Endothelial cell of hepatic sinusoid (primary cell): ENCODE data around the gene VKORC1.
"Not testable (repeated sequence)": the region's sequence is repeated elsewhere in the genome, so short reads cannot be mapped to it uniquely, and the experiment has no call there.

Experiments used
- in situ Hi-C: cut with HindIII; loops from 2 replicates; pipeline ENCODE4 v1.10.0; 2017; ENCODE audit warnings: low sequenced_read_pairs

The VKORC1 gene

DNA sequence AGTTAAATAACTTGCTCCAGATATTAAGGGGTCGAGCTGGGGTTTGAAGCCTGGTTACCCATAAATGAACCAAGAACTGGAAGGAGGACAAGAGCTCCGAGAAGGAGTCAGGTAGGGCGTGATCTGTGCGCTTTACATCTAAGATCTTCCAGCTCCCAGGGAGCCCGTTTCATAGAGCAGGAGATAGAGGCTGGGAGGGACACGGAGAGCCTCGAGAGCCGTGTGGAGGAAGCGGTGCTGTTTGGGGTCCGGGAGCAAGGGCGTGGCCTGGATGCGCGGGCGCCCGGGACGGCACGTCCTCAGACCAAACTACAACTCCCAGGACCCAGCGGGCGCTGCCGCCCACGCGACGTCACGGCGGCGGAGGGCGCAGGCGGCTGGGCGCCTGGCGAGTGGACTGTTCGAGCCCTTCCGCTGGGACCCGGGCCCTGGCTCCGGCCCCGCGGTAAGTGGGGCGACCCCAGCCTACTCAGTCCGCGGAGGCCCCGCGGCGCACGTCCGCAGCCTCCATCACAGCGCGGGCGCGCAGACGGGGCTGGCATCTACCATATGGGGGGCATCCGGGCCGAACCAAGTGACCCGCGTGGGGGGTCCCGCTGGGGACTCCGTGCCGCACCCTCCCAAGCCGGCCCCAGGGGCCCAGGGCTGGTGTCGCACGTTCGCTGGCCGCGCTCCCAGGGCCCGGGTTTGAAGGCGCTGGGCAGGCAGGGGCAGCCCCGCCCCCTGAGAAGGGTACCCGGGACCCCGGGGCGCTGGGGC, 13.6 kb upstream of the VKORC1 start, which contains the start of gene BCKDK:
TSS of gene BCKDK (plus strand) at position 352 of the 759 bp plus-strand sequence. CDS start 838 bp downstream, outside the sequence.
- in situ Hi-C loops = no loop called here

DNA sequence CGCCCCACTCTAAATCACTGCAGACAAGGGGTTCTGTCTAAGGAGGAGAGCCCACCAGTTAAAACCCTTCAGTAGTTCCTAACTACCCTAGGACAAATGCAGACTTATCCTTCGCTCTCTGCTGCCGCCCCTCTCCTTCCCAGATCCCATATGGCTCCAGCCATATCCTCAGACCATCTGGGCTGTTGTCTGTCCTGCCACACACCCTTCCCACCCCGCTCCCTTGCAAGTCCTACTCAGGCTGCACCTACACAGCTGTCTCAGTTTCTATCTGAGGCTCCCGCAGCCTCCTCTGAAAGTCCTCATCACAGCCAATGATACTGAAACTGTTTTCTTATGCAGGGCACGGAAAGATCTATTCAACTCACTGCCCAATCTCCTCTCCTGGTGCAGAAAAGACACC, 12.9 kb upstream of the VKORC1 start:
- in situ Hi-C loops = no loop called here

DNA sequence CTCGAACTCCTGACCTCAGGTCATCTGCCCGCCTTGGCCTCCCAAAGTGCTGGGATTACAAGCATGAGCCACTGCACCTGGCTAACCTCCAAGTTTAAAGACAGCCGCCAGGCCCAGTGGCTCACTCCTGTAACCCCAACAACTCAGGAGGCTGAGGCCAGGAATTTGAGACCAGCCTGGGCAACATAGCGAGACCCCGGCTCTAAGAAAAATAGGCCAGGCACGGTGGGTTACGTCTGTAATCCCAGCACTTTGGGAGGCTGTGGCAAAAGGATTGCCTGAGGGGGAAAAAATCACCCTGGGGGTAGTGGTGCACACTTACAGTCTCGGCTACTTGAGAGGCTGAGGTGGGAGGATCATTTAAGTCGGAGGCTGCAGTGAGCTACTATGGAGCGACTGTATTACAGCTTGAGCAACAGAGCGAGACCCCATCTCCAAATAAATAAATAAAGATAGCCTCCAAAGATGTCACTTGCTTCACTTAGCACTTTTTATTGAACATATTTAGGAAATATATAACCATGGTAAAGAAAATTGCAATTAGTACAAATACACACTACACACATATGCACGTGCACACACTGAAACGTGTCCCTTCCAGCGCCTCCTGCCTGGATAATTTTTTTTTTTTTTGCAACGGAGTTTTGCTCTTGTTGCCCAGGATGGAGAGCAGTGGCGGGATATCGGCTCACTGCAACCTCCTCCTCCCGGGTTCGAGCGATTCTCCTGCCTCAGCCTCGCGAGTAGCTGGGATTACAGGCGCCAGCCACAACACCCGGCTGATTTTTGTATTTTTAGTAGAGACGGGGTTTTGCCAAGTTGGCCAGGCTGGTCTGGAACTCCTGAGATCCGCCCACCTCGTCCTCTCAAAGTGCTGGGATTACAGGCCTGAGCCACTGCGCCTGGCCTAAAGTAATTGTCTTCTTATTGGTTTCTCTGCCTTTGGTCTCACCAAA, 12.2 kb upstream of the VKORC1 start:
- in situ Hi-C loops = no loop called here

DNA sequence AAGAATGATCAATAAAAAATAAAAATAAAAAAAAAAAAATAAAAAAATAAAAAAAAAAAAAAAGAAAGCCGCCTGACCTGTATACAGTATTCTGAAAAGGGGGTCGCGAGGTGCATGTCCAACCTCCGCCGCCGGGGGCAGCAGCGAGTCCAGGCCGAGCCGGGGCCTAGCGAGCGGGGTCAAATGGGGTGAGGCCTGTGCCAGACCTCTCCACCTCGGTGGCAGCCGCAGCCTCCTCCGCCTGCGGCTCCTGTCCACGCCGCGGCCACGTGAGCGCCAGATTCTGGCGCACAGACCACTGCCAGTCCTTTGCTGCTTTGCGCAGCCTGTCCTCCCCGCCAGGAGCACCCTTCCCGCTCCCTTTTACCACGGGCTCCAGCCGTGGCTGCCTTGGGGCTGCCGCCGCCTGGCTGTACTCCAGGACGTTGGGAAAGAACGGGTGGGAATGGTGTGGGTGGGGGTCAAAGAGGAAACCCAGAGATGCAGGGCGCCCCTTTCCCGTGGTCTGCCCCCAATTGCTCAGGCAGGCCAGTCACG, 11.1 kb upstream of the VKORC1 start:
- in situ Hi-C loops = no loop called here

DNA sequence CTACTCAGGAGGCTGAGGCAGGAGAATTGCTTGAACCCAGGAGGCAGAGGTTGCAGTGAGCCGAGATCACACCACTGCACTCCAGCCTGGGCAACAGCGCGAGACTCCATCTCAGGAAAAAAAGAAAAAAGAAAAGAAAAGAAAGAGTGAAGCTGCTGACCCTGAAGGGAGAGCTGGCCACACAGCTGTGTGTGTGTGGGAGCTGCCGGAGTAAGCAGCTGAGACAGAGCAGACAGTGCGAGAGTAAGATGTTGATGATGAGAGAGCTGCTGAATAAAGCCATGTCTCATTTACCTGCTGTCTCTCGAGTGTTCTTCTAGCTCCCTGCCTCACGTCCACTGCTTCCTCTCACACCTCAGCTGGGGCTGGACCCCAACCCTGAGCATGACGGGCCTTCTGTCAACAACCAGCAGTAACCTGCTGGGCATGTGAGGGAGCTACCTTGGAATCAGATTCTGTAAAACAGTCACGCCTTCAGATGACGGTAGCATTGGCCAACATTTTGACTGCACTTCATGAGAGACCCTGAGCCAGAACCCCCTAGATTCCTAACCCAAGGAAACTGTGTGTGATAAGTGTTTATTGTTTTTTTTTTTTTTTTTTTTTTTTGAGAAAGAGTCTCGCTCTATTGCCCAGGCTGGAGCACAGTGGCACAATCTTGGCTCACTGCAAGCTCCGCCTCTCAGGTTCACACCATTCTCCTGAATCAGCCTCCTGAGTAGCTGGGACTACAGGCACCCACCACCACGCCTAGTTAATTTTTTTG, 6.5 kb upstream of the VKORC1 start:
- in situ Hi-C loops = not testable (repeated sequence)

DNA sequence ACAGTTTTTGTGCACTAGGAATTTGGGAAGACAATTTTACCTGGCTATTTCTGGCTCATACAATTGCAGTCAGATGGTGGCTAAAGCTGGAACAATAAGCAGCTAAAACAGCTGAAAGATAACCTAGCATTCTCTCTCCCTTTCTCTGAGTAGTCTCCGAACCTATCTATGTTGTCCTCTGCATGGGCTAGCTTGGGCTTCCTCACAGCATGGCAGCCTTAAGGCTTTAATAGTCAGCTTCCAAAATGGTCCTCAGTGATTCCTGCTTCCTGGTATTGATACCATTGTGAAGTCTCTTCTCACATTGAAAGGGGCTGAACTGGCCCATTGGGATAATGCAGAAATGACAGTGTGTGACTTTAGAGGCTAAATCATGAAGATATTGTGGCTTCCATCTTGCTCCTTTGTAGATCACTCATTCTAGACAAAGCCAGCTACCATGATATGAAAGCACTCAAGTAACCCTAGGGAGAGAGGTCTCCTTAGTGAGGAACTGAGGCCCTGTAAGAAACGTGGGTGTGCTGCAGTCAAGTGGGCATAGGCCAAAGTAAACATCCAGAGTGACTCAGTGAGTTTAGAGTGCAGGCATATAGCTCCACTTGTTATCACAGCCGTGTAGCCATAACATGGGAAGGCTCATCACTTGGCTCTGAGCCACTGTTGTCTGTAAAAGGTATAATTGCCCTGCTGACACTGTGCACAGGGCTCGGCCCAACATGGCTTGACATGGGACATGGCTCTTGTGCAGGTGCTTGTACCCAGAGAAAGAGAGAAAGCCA, 5.5 kb upstream of the VKORC1 start:
- in situ Hi-C loops = no loop called here

DNA sequence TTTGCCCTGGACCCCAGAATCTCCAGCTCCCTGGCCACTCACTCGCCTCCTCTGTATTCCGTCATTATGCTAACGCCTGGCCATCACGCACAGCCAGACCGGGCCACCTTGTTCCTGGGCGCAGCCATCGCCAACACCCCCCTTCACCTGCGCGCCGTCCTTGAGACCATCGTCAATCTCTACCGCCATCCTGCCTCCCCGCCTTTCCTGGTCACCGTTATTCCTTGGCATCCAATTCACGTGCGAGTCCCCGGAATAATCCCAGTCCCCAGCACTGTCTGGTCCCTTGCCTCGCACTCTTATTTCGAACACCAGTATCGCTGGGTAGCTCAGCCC, 541 bp downstream of the VKORC1 start:
- in situ Hi-C loops = no loop called here

DNA sequence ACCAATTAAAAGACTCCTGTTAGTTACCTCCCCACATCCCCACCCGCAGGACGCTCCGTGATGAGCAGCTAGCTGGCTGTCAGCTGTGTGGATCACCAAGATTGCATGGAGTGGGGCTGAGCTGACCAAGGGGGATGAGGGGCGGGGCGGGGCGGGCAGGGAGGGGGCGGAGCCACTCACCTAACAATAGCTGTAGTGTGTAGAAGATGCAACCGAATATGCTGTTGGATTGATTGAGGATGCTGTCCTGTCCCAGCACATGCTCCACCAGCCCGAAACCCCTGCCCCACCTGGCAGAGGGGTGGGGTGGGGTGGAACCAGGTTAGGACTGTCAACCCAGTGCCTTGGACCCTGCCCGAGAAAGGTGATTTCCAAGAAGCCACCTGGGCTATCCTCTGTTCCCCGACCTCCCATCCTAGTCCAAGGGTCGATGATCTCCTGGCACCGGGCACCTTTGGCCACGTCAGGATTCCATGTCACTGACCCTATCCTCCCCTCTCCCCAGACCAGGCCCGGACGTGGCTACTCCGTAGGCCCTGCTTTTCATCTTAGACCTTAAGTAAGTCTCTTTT, 1.4 kb downstream of the VKORC1 start:
- in situ Hi-C loops = no loop called here

DNA sequence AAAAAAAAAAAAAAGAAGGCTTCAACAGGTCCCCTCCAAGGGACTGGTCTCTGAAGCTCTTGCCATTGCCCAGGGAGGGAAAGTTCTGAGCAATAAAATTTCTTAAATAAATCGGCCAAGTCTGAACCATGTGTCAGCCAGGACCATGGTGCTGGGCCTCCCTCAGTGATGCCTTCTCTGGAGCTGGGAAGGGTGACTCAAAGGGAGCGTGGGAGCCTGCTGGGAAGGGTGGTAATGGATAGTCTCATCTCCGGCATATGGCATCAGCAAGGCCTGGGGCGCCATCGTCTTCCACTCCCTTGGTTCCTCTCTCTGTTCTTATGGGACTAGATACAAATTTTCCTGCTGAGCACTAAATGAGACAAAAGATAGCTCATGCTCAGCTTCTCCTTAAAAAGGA, 2.3 kb downstream of the VKORC1 start:
- in situ Hi-C loops = no loop called here

DNA sequence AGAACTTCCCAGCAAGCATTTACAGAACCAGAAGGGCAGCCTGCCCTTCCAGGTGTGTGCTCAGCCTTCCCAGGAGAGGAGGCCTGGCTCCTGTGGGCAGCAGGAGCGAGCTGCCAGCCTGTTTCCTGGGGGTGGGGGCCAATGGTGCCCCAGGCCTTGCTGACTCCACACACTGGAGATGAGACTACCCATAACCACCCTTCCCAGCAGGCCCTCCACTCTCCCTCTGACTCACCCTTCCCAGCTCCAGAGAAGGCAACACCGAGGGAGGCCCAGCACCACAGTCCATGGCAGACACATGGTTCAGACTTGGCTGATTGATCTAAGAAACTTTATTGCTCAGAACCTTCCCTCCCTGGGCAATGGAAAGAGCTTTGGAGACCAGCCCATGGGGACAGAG, 4.1 kb downstream of the VKORC1 start:
- in situ Hi-C loops = no loop called here

DNA sequence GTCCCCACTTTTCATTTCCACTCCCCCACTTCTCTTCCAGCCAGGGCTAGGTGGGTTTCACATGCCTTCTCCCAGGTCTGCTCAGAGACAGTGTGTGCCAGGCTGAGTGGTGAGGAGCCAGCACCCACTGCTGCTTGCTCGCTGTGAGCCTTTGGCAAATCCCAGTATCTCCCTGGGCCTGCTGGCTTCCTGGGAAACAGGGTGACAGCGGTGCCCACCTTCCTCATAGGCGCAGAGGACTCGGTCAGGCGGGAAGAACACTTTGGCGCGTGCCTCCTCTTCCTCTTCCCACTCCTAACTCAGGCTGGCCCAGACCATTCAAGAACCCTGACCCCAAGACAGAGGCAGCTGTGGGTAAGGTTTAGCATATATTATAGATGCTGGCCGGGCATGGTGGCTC, 5.4 kb downstream of the VKORC1 start:
- in situ Hi-C loops = no loop called here

DNA sequence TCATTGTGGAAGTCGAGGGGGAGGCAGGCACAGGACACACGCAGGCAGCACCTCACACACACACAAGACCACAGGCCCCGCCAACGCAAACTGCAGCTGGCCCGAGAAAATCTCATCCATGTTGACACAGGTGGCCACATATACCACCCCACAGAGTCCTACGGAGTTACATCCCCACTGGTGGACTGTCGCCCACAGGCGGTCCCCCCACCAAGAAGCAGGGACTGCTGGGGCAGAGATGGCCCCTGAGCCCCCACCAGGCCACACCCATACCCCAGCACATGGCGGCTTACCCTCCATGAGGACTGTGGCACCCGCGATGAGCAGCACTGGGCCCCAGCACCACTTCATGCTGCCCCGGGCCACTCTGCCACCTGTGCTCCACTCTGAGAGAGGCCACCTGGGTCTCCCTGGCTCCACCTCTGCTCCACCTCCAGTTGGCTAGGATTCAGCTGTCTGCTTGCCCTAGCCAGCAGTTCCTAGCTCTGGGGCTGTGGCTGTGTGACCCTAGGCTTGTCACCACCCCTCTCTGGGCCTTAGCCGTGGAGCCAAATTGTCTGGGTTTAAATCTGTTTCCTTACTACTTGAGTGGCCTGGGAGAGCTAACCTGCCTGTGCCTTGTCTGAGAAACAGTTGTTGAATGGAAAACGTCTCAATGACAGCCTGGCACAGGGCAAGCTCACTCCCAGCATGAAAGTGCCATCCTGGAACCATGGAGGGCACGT, 6.0 kb downstream of the VKORC1 start, which contains the start of gene PRSS53:
TSS of gene PRSS53 (minus strand) at position 485 of the 725 bp plus-strand sequence. CDS start at position 351, 134 bp downstream.
- in situ Hi-C loops = no loop called here

DNA sequence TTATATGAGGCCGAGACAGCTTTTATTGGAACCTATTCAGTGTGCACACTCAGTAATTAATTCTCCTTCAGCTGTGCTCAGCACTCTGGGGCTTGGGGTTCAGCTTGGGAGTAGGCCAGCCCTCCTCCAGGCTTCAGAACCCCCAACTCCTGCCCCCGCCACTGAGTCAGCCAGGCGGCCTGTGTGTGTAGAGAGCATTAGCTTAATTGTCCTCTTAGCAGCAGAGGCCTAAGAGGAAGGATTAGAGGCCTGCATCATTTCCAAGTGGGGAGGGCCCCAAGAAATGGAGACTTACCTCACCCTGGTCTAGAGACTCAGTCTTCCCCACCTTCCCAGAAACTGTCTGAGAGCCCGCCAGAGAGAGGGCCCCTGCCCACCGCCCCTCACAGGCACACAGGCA, 6.6 kb downstream of the VKORC1 start:
- in situ Hi-C loops = no loop called here

DNA sequence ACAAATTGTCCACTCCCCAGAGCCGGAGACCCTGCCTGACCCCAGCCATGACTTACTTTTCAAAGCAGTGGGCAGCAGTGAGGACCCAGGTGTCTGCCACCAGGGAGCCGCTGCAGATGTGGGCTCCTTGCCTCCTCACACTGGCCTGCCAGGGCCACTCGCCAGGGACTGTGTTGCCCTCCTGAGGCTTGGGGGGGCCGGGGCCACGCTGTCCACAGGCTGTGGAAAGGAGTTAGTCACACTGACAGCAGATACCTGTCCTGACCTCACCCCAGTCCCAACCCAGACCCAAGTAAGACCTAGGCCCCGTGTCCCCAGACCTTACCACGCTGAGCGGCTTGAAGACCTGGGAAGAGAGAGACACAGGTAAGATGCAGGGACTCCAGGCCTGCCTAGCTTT, 7.1 kb downstream of the VKORC1 start:
- in situ Hi-C loops = no loop called here

DNA sequence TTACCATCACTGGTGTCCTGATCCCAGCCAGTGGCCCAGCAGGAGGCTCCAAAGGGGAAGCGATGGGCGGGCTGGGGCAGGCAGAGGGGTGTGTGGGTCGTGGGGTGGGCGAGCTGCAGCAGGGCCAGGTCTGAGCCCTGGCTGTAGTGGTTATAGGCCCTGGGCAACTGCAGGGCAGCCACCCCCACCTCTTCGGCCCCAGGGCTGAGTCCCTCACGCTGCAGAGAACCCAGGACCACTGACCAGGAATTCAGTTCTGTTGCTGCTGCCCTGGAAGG, 8.0 kb downstream of the VKORC1 start:
- in situ Hi-C loops = no loop called here

DNA sequence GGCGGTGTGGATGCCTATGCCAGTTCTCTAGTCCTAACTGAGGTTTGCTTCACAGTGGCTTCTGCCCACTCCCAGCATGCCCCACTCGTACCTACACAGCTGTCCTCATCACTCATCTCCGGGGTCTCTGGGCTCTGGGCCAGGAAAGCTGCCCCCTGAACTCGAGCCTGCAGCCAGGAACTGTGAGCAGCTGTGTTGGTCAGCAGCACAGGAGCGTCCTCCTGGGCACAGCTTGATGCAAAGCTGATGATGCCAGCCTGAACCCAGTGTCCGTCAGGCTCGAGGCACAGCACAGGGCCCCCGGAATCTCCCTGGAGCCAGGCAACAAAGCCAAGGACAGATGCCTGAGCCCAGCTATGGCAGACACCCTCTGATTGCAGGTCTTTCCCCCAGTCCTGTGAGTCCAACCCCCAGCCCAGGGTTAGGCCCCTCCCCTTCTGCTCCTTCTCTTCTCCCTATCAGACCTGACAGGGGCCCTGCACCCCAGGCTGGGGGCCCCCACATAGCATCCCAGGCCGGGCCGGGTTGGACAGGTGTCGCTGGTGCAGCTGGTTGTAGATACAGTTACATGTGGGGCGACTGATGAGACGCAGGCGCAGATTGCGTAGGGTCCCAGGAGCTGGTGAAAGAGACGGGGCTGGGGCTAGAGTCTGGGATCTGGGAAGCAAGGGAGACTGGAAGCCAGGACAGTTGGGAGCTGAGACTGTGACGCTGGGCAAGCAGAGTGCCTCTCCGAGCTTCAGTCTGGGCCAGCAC, 8.5 kb downstream of the VKORC1 start:
- in situ Hi-C loops = no loop called here

DNA sequence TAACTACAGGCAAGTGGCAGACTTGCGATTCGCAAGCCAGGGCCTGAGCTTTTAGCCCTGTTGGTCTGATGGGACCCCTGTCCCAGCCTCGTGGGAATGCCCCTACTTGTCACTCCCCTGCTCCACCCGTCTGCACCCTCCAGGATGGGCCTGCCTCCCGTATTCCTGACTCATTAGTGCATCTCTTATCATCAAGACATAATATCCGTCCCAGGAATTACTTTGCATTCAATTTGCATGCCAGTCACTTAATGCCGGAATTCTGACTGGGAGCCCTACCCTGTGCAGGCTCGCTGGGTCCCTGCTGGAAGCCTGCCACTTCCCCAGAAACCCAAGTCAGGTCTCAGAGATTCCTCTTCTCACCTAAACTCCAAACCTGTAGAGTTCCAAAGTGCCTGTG, 9.2 kb downstream of the VKORC1 start:
- in situ Hi-C loops = no loop called here

DNA sequence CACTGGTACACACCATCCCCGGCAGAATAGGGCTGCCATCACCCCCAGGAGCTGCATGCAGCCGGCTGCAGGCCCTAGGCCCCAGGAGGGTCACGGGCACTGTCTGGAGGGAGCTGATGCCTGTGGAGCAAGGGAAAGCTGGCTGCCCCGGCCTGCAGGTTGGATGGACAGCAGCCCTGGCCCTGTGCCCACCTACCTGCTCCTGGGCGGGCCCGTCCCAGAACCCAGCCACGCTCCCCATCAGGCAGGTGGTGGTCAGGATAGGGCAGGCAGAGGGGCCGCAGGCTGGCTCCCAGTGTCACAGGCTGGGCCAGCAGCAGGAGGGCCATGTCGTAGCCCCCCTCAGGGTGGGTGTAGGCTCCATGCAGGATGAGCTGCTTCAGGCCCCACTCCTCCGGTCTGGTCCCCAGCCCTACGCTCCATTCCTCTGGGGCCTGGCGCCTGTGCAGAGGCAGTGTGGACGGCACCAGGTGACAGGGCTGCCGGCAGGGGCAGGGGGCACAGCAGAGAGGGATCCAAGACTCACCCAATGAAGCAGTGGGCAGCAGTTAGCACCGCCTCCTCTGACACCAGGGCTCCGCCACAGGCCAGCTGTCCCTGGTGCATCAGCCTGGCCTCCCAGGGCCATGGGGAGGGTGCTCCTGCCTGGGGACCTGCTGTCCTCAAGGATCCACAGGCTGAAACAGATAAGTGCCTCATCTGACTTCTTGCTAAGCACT, 9.9 kb downstream of the VKORC1 start:
- in situ Hi-C loops = no loop called here
